IPS-20b (cell line): ENCODE data around the gene ZNF180.
"Not testable (repeated sequence)": the region's sequence is repeated elsewhere in the genome, so short reads cannot be mapped to it uniquely, and the experiment has no call there.

Experiments used
- H3K27ac ChIP-seq: one replicate; pipeline ENCODE4 v1.5.1; 2013; ENCODE audit warnings: low read length
- H3K27me3 ChIP-seq: 2 replicates; pipeline ENCODE4 v1.6.1; 2013; ENCODE audit warnings: mild to moderate bottlenecking, low read length, inconsistent platforms; ENCODE audit not compliant: insufficient read depth
- H3K36me3 ChIP-seq: 2 replicates; pipeline ENCODE4 v1.6.1; 2013; ENCODE audit warnings: low read depth, mild to moderate bottlenecking, inconsistent platforms, low read length, moderate library complexity; ENCODE audit not compliant: insufficient read depth
- H3K4me1 ChIP-seq: 2 replicates; pipeline ENCODE4 v1.6.1; 2013; ENCODE audit warnings: mild to moderate bottlenecking, control low read depth, inconsistent platforms, low read length, moderate library complexity; ENCODE audit not compliant: insufficient read depth
- H3K4me3 ChIP-seq: 2 replicates; pipeline ENCODE4 v1.5.1; 2013; ENCODE audit warnings: mild to moderate bottlenecking, low read length, inconsistent platforms
- H3K9ac ChIP-seq: 2 replicates; pipeline ENCODE4 v1.6.1; 2013; ENCODE audit warnings: low read depth, mild to moderate bottlenecking, inconsistent platforms, low read length, moderate library complexity
- H3K9me3 ChIP-seq: 2 replicates; pipeline ENCODE4 v1.6.1; 2013; ENCODE audit warnings: mild to moderate bottlenecking, low read depth, low read length, inconsistent platforms; ENCODE audit not compliant: insufficient read depth

The ZNF180 gene

GRCh38 chr19:44499962-44500949 is at the start of gene ZNF180:
ZNF180 (minus strand) TSS chr19:44500522; CDS start chr19:44497334, 3,188 bp downstream.
- peaks cover 26% of the 10 kb centered on the region for H3K36me3 ChIP-seq
- no peak within 1 kb of the TSS for H3K27ac ChIP-seq
- H3K4me1 ChIP-seq: 0 out of 2 replicates have a peak, but pooled peaks cover 3% of the 10 kb centered on the region
- H3K9ac ChIP-seq: peak within 1 kb of the TSS; percentile 87; the same call in 1 of the 2 replicates
- peaks cover 73% of the 10 kb centered on the region for H3K9me3 ChIP-seq
- peak within 1 kb of the TSS; percentile 95 for H3K4me3 ChIP-seq
- peaks cover 4% of the 10 kb centered on the region; the same call in 1 of the 2 replicates for H3K27me3 ChIP-seq

GRCh38 chr19:44549507-44549906 is 49.2 kb upstream of the ZNF180 start:
- Histone ChIP-seq H3K9ac (no peak overlapping the region), H3K4me3 (no peak overlapping the region)

GRCh38 chr19:44548736-44549135 is 48.4 kb upstream of the ZNF180 start:
- Histone ChIP-seq H3K9ac (no peak overlapping the region), H3K9me3 (peaks cover 18% of the 10 kb centered on the region; the same call in 1 of the 2 replicates), H3K4me1 (no peaks in the 10 kb centered on the region), H3K4me3 (no peak overlapping the region), H3K27me3 (no peaks in the 10 kb centered on the region), H3K36me3 (no peaks in the 10 kb centered on the region), H3K27ac (no peak overlapping the region)

More at GRCh38 chr19:44549507-44549906, 49.2 kb upstream of the ZNF180 start:
- no peaks in the 10 kb centered on the region for H3K4me1 ChIP-seq
- peaks cover 13% of the 10 kb centered on the region; the same call in 1 of the 2 replicates for H3K9me3 ChIP-seq
- no peaks in the 10 kb centered on the region for H3K36me3 ChIP-seq
- H3K27me3 ChIP-seq: no peaks in the 10 kb centered on the region
- no peak overlapping the region for H3K27ac ChIP-seq

GRCh38 chr19:44544031-44544430 is 43.7 kb upstream of the ZNF180 start:
- Histone ChIP-seq H3K36me3 (no peaks in the 10 kb centered on the region), H3K9ac (no peak overlapping the region), H3K4me3 (no peak overlapping the region), H3K4me1 (no peaks in the 10 kb centered on the region), H3K27ac (no peak overlapping the region), H3K9me3 (peaks cover 44% of the 10 kb centered on the region; the same call in 1 of the 2 replicates), H3K27me3 (no peaks in the 10 kb centered on the region; the same call in 1 of the 2 replicates)

GRCh38 chr19:44542671-44543070 is 42.3 kb upstream of the ZNF180 start:
- H3K9me3 ChIP-seq: peaks cover 43% of the 10 kb centered on the region; the same call in 1 of the 2 replicates
- no peak overlapping the region for H3K27ac ChIP-seq
- H3K4me1 ChIP-seq: no peaks in the 10 kb centered on the region
- H3K36me3 ChIP-seq: no peaks in the 10 kb centered on the region
- no peak overlapping the region for H3K9ac ChIP-seq
- H3K27me3 ChIP-seq: no peaks in the 10 kb centered on the region; the same call in 1 of the 2 replicates
- H3K4me3 ChIP-seq: no peak overlapping the region

GRCh38 chr19:44540736-44541135 is 40.4 kb upstream of the ZNF180 start:
- H3K9ac ChIP-seq: no peak overlapping the region
- no peak overlapping the region for H3K27ac ChIP-seq
- no peaks in the 10 kb centered on the region; the same call in 1 of the 2 replicates for H3K27me3 ChIP-seq
- H3K4me1 ChIP-seq: no peaks in the 10 kb centered on the region
- H3K9me3 ChIP-seq: peaks cover 56% of the 10 kb centered on the region; the same call in 1 of the 2 replicates
- no peaks in the 10 kb centered on the region for H3K36me3 ChIP-seq
- no peak overlapping the region for H3K4me3 ChIP-seq

GRCh38 chr19:44539991-44540390 is 39.7 kb upstream of the ZNF180 start:
- Histone ChIP-seq H3K9me3 (peaks cover 63% of the 10 kb centered on the region), H3K4me1 (no peaks in the 10 kb centered on the region), H3K27ac (no peak overlapping the region), H3K27me3 (no peaks in the 10 kb centered on the region; the same call in 1 of the 2 replicates), H3K36me3 (no peaks in the 10 kb centered on the region), H3K9ac (no peak overlapping the region), H3K4me3 (no peak overlapping the region)

GRCh38 chr19:44539236-44539826 is 39.0 kb upstream of the ZNF180 start:
- H3K9ac ChIP-seq: no peak overlapping the region
- H3K4me3 ChIP-seq: no peak overlapping the region
- no peaks in the 10 kb centered on the region for H3K36me3 ChIP-seq
- H3K9me3 ChIP-seq: peaks cover 68% of the 10 kb centered on the region
- H3K27me3 ChIP-seq: no peaks in the 10 kb centered on the region; the same call in 1 of the 2 replicates
- no peak overlapping the region for H3K27ac ChIP-seq
- no peaks in the 10 kb centered on the region for H3K4me1 ChIP-seq

- H3K27ac ChIP-seq, H3K9ac ChIP-seq, H3K4me1 ChIP-seq, H3K27me3 ChIP-seq, H3K4me3 ChIP-seq, H3K36me3 ChIP-seq: not testable (repeated sequence)
- peaks cover 78% of the 10 kb centered on the region for H3K9me3 ChIP-seq
These were observed 35.0 kb upstream of the ZNF180 start for GRCh38 chr19:44535361-44535760.

- Histone ChIP-seq H3K36me3 (no peaks in the 10 kb centered on the region), H3K27ac (no peak overlapping the region), H3K4me1 (no peaks in the 10 kb centered on the region), H3K9ac (no peak overlapping the region), H3K27me3 (no peaks in the 10 kb centered on the region), H3K4me3 (no peak overlapping the region), H3K9me3 (peaks cover 69% of the 10 kb centered on the region)
These were observed 32.5 kb upstream of the ZNF180 start for GRCh38 chr19:44532819-44533218.

- no peak overlapping the region for H3K4me3 ChIP-seq
- H3K27me3 ChIP-seq: no peaks in the 10 kb centered on the region; the same call in 1 of the 2 replicates
- no peak overlapping the region for H3K9ac ChIP-seq
- H3K9me3 ChIP-seq: peaks cover 69% of the 10 kb centered on the region
- no peak overlapping the region for H3K27ac ChIP-seq
- H3K36me3 ChIP-seq: no peaks in the 10 kb centered on the region
- no peaks in the 10 kb centered on the region for H3K4me1 ChIP-seq
These were observed 30.5 kb upstream of the ZNF180 start for GRCh38 chr19:44530777-44531176.
